GM12878 (cell line): ENCODE results near the gene C1QTNF3. TPM values are rescaled to one million over a fixed set of nuclear protein-coding genes. Genes with fewer than 3 reads are reported as not detected.
A peak's percentile ranks its signal among the peaks of the same experiment; 100 is the strongest.

Experiments used
- ATAC-seq: fragments of 200-7000 bp; cut with Tn5 transposase; 3 replicates; pipeline ENCODE4 v1.9.1; 2020; ENCODE audit warnings: mild to moderate bottlenecking, moderate library complexity
- BruUV-seq: library from RNA; stranded (reverse); fragments of 400-500 nt; replicated peaks from 2 replicates; lab custom pipeline; 2021; lab: Mats Ljungman, UMichigan
- CTCF ChIA-PET: fragments of 300-600 bp; sonication (Branson Sonifier 250); formaldehyde crosslinking; extraction: SDS; loops from one replicate; lab custom pipeline; 2021; ENCODE audit warnings: inconsistent platforms; lab: Yijun Ruan, JAX
- POLR2A ChIA-PET: fragments of 350-600 bp; formaldehyde crosslinking; extraction: SDS; loops from one replicate; lab custom pipeline; 2021; ENCODE audit warnings: inconsistent platforms; lab: Charles Lee
- RAD21 ChIA-PET: fragments of 300-600 bp; sonication (Branson Sonifier 250); formaldehyde crosslinking; loops from one replicate; lab custom pipeline; 2023; ENCODE audit warnings: antibody characterized with exemption; ENCODE audit not compliant: unreplicated experiment; lab: Charles Lee
- SMC1A ChIA-PET: fragments of 300-600 bp; sonication (Branson Sonifier 250); formaldehyde crosslinking; loops from one replicate; lab custom pipeline; 2023; ENCODE audit not compliant: unreplicated experiment, uncharacterized antibody; lab: Charles Lee
- DNase-seq: peaks from one replicate; pipeline ENCODE4 v3.0.0-alpha.2; 2011; ENCODE audit warnings: low read depth, low spot score
- FAIRE-seq: peaks from 3 replicates; lab custom pipeline; 2011; peaks lifted over from hg19 to GRCh38; lab: Jason Lieb, UNC
- H2AFZ ChIP-seq: 2 replicates; pipeline ENCODE4 v1.6.0; 2011; ENCODE audit warnings: low read depth, low read length, control low read depth; ENCODE audit not compliant: control insufficient read depth
- H3K27ac ChIP-seq: 2 replicates; pipeline ENCODE4 v1.5.1; 2011; ENCODE audit warnings: control low read depth; ENCODE audit not compliant: control insufficient read depth, insufficient read depth
- H3K27me3 ChIP-seq, 2 experiments: replicated peaks in 1 of 2; 2 replicates each; pipeline versions ENCODE4 v1.6.0 to v1.6.1; 2011; ENCODE audit warnings: low read length in 1 of 2; ENCODE audit not compliant: control insufficient read depth in 2 of 2, insufficient read depth in 2 of 2
- H3K36me3 ChIP-seq, 2 experiments: 2 replicates each; pipeline ENCODE4 v1.5.1; 2011; ENCODE audit warnings: low read length in 1 of 2; ENCODE audit not compliant: control insufficient read depth in 2 of 2, insufficient read depth in 2 of 2
- H3K4me1 ChIP-seq: 2 replicates; pipeline ENCODE4 v1.6.1; 2011; ENCODE audit warnings: mild to moderate bottlenecking, low read length, moderate library complexity, mixed read lengths; ENCODE audit not compliant: control insufficient read depth, insufficient read depth
- H3K4me2 ChIP-seq: 2 replicates; pipeline ENCODE4 v1.6.0; 2011; ENCODE audit warnings: control low read depth; ENCODE audit not compliant: control insufficient read depth, insufficient read depth
- H3K4me3 ChIP-seq: fragments of 200-600 bp; sonication (generic); 2 replicates; pipeline ENCODE4 v1.5.1; 2016
- H3K79me2 ChIP-seq: 2 replicates; pipeline ENCODE4 v1.6.0; 2011; ENCODE audit warnings: low read length; ENCODE audit not compliant: control insufficient read depth, insufficient read depth
- H3K9ac ChIP-seq: 2 replicates; pipeline ENCODE4 v1.8.0; 2011; ENCODE audit warnings: low read length, control low read depth, mixed read lengths; ENCODE audit not compliant: control insufficient read depth, insufficient read depth
- H3K9me3 ChIP-seq: replicated peaks from 3 replicates; pipeline ENCODE4 v1.5.1; 2011; ENCODE audit warnings: mild to moderate bottlenecking, low read length; ENCODE audit not compliant: control insufficient read depth, insufficient read depth
- H4K20me1 ChIP-seq: 2 replicates; pipeline ENCODE4 v1.6.0; 2011; ENCODE audit not compliant: control insufficient read depth, insufficient read depth
- ATF7 ChIP-seq: fragments of 450-650 bp; IDR thresholded peaks from 2 replicates; pipeline ENCODE4 v1.6.1; 2016; ENCODE audit warnings: low read depth, mild to moderate bottlenecking
- BCL11A ChIP-seq: IDR thresholded peaks from 2 replicates; pipeline ENCODE4 v1.6.1; 2011; ENCODE audit warnings: low read depth, low read length
- CBX3 ChIP-seq: fragments of 200-600 bp; sonication (generic); IDR thresholded peaks from 2 replicates; pipeline ENCODE4 v1.6.1; 2016; ENCODE audit warnings: low read depth, borderline replicate concordance
- HCFC1 ChIP-seq: fragments of 150-350 bp; IDR thresholded peaks from 2 replicates; pipeline ENCODE4 v1.6.1; 2014; ENCODE audit warnings: low read length
- MXI1 ChIP-seq: fragments of 150-350 bp; IDR thresholded peaks from 2 replicates; pipeline ENCODE4 v1.6.1; 2011; ENCODE audit warnings: low read depth, mild to moderate bottlenecking, inconsistent platforms, low read length, improper control_type of control experiment
- PML ChIP-seq: IDR thresholded peaks from 2 replicates; pipeline ENCODE4 v1.6.1; 2012; ENCODE audit warnings: low read length, inconsistent platforms
- RUNX3 ChIP-seq: IDR thresholded peaks from 2 replicates; pipeline ENCODE4 v1.6.1; 2012; ENCODE audit warnings: low read length, inconsistent platforms
- WGBS: methylation state at CpG from one replicate; pipeline ENCODE4 v1.1.6; 2016; ENCODE audit warnings: low lambda C conversion rate; ENCODE audit not compliant: insufficient replicate concordance, insufficient coverage; ENCODE audit errors: missing lambda C conversion rate; 5-methylcytosine and 5-hydroxymethylcytosine counted together
- in situ Hi-C: fragments of 300-500 bp; cut with MboI; formaldehyde crosslinking; loops from 9 replicates; pipeline ENCODE4 v1.14.3; 2018; ENCODE audit warnings: mixed read lengths
- intact Hi-C: fragments of 100-400 bp; cut with micrococcal nuclease; formaldehyde crosslinking; loops from one replicate; pipeline ENCODE4 v1.14.2; 2022; ENCODE audit not compliant: unreplicated experiment
- polyA plus RNA-seq, 11 experiments: library from polyadenylated mRNA; depleted of rRNA in 4 of 11; unstranded in 6 of 11; stranded (reverse) in 5 of 11; fragments of >200 nt; fragmentation: Nextera tagmentation in 4 of 11; fragmentation: Illumina TruSeq in 1 of 11; extraction: Ambion mirVana in 4 of 11; extraction: Trizol in 1 of 11; gene quantifications; 1 replicate in 1 of 11; 2 replicates in 10 of 11; pipeline versions ENCODE4 v1.2.1 to v1.2.3, GENCODE V29; 2011 to 2016; ENCODE audit warnings: inconsistent platforms in 2 of 11, missing spikeins in 2 of 11, low read depth in 1 of 11
- total RNA-seq, 4 experiments: library from RNA; depleted of rRNA in 3 of 4; stranded (reverse); fragments of >200 nt in 3 of 4; fragmentation: Illumina TruSeq in 1 of 4; extraction: Trizol in 1 of 4; gene quantifications; 2 replicates each; pipeline versions ENCODE4 v1.2.1 to v1.2.3, GENCODE V29; 2013 to 2021
- TF ChIP-seq, protein P1 (sequence below): fragments of 450-650 bp; IDR thresholded peaks from 2 replicates; pipeline ENCODE4 v1.6.1; 2017; ENCODE audit warnings: mild to moderate bottlenecking, moderate library complexity
- TF ChIP-seq, protein P2 (sequence below): fragments of 450-650 bp; IDR thresholded peaks from 2 replicates; pipeline ENCODE4 v1.6.1; 2017; ENCODE audit warnings: mild to moderate bottlenecking, low read depth, inconsistent platforms; ENCODE audit not compliant: poor library complexity, severe bottlenecking

Gene C1QTNF3
- total and polyA plus RNA-seq, 10 of the 15 experiments (the other 5 are each of a cell fraction or from before 2014, with no cell fraction given) = 0.39 to 6.3 (median 1.3) TPM

DNA sequence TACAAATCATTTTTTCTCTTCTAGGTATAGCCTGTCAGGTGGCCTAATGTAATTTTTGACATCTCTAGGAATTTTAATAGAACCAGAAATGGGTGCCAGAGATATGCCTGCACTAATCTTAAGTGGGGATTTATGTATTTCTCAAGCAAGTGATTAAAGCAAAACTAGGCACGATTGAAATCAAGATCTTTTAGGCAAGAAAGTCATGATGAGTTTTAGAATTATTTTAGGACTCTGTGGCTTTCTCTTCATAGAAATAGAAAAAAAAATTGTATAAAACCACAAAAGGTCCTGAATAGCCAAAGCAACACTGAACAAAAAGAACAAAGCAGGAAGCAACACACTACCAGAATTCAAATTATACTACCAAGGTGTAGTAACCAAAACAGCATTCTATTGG lies 34.2 kb downstream of the C1QTNF3 start:
- ChIA-PET RAD21 (interaction anchor here (0.6 to 1.7 kb wide), 6 partner anchors 11 to 75 kb away, joined by 3 to 11 read pairs (median 4); no protein-coding TSS in a partner anchor), CTCF (interaction anchor here (0.9 to 4.9 kb wide), 3 partner anchors 9 to 34 kb away, joined by 3 to 40 read pairs (median 4); partner anchors contain the start of gene C1QTNF3), POLR2A (interaction anchor here (0.6 to 2.1 kb wide), 5 partner anchors 14 to 183 kb away, joined by 3 to 13 read pairs (median 3); no protein-coding TSS in a partner anchor)
- peak overlapping the region; percentile 81 for H3K4me2 ChIP-seq
- peaks cover 4% of the 10 kb centered on the region; the same call in 1 of the 2 replicates for H3K4me1 ChIP-seq
- DNase-seq = no peak
- in situ Hi-C loops = loop anchor here (25.0 kb wide), 1 partner anchor 903 kb away; the partner anchor contains the start of genes BRIX1 and RAD1
- H3K9ac ChIP-seq = peak overlapping the region; percentile 66
- H3K27me3 ChIP-seq = no peaks in the 10 kb centered on the region
- 5% methylated on average over 1 of the region's 1 CpG for WGBS
- TF ChIP-seq, protein P1, sequence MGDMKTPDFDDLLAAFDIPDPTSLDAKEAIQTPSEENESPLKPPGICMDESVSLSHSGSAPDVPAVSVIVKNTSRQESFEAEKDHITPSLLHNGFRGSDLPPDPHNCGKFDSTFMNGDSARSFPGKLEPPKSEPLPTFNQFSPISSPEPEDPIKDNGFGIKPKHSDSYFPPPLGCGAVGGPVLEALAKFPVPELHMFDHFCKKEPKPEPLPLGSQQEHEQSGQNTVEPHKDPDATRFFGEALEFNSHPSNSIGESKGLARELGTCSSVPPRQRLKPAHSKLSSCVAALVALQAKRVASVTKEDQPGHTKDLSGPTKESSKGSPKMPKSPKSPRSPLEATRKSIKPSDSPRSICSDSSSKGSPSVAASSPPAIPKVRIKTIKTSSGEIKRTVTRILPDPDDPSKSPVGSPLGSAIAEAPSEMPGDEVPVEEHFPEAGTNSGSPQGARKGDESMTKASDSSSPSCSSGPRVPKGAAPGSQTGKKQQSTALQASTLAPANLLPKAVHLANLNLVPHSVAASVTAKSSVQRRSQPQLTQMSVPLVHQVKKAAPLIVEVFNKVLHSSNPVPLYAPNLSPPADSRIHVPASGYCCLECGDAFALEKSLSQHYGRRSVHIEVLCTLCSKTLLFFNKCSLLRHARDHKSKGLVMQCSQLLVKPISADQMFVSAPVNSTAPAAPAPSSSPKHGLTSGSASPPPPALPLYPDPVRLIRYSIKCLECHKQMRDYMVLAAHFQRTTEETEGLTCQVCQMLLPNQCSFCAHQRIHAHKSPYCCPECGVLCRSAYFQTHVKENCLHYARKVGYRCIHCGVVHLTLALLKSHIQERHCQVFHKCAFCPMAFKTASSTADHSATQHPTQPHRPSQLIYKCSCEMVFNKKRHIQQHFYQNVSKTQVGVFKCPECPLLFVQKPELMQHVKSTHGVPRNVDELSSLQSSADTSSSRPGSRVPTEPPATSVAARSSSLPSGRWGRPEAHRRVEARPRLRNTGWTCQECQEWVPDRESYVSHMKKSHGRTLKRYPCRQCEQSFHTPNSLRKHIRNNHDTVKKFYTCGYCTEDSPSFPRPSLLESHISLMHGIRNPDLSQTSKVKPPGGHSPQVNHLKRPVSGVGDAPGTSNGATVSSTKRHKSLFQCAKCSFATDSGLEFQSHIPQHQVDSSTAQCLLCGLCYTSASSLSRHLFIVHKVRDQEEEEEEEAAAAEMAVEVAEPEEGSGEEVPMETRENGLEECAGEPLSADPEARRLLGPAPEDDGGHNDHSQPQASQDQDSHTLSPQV = no peak
- TF ChIP-seq PML = no peak
- peak; percentile 56 for TF ChIP-seq RUNX3
- no peak for TF ChIP-seq HCFC1
- 0 out of 2 replicates have a peak, but pooled peaks have one; percentile 23 for TF ChIP-seq MXI1
- no peak for TF ChIP-seq BCL11A
- TF ChIP-seq, protein P2, sequence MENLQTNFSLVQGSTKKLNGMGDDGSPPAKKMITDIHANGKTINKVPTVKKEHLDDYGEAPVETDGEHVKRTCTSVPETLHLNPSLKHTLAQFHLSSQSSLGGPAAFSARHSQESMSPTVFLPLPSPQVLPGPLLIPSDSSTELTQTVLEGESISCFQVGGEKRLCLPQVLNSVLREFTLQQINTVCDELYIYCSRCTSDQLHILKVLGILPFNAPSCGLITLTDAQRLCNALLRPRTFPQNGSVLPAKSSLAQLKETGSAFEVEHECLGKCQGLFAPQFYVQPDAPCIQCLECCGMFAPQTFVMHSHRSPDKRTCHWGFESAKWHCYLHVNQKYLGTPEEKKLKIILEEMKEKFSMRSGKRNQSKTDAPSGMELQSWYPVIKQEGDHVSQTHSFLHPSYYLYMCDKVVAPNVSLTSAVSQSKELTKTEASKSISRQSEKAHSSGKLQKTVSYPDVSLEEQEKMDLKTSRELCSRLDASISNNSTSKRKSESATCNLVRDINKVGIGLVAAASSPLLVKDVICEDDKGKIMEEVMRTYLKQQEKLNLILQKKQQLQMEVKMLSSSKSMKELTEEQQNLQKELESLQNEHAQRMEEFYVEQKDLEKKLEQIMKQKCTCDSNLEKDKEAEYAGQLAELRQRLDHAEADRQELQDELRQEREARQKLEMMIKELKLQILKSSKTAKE = no peak
- TF ChIP-seq CBX3 = no peak
- TF ChIP-seq ATF7 = no peak
- TF ChIP-seq, all 136 proteins: peak for 2
- SMC1A ChIA-PET = interaction anchor here (1.0 to 1.7 kb wide), 3 partner anchors 11 to 27 kb away, joined by 3 to 4 read pairs (median 4); no protein-coding TSS in a partner anchor
- peak overlapping the region; percentile 81 for H3K27ac ChIP-seq
- FAIRE-seq = no peak
- H3K4me3 ChIP-seq = peak overlapping the region; percentile 70
- no peaks in the 10 kb centered on the region for H3K36me3 ChIP-seq
- peaks cover 2% of the 10 kb centered on the region for H3K79me2 ChIP-seq
- H4K20me1 ChIP-seq = no peaks in the 10 kb centered on the region
- BruUV-seq = no TSS peak
- intact Hi-C loops = loop anchor here (10.0 kb wide), 2 partner anchors 176 to 906 kb away; partner anchors contain the start of genes BRIX1 and RAD1
- ATAC-seq = no peak
- peak overlapping the region; percentile 88 for H2AFZ ChIP-seq
- no peaks in the 10 kb centered on the region for H3K9me3 ChIP-seq
